CD4-positive, alpha-beta T cell treated with Interleukin-2 at 100 ng/mL for 4 hours (primary cell): ENCODE measurements around the gene STOML3.
"Not testable (repeated sequence)": the region's sequence is repeated elsewhere in the genome, so short reads cannot be mapped to it uniquely, and the experiment has no call there.

Experiments
- DNase-seq: peaks from one replicate; pipeline ENCODE4 v3.0.0-alpha.2; 2020; ENCODE audit warnings: low spot score

Gene STOML3

GRCh38 chr13:38990693-38991092, at the start of gene STOML3:
Gene STOML3, minus strand, starts transcription at chr13:38990831. Its CDS starts 110 bp downstream, at chr13:38990721.
- no peak for DNase-seq

- DNase-seq: no peak
Observed at GRCh38 chr13:39040206-39040605, 49.6 kb upstream of the STOML3 start.

- no peak for DNase-seq
Observed at GRCh38 chr13:39039041-39039440, 48.4 kb upstream of the STOML3 start.

GRCh38 chr13:39038569-39039030, 48.0 kb upstream of the STOML3 start:
- peak; percentile 49 for DNase-seq

GRCh38 chr13:39037880-39038568, 47.4 kb upstream of the STOML3 start, which contains the start of the genes NHLRC3 and PROSER1:
Gene NHLRC3, plus strand, starts transcription at chr13:39038456. Its CDS starts 184 bp downstream, at chr13:39038640.
Gene PROSER1, minus strand, starts transcription at chr13:39038089. Its CDS starts 847 bp downstream, at chr13:39037242.
- DNase-seq: peak; percentile 88

GRCh38 chr13:39037410-39037879, 46.8 kb upstream of the STOML3 start:
- DNase-seq: peak; percentile 33

- DNase-seq: peak; percentile 17
Observed at GRCh38 chr13:39036212-39036611, 45.6 kb upstream of the STOML3 start.

- DNase-seq: no peak
Observed at GRCh38 chr13:39035799-39036198, 45.2 kb upstream of the STOML3 start.

GRCh38 chr13:39035204-39035603, 44.6 kb upstream of the STOML3 start:
- DNase-seq: no peak

GRCh38 chr13:39034085-39034484, 43.5 kb upstream of the STOML3 start:
- no peak for DNase-seq

- no peak for DNase-seq
Observed at GRCh38 chr13:39032150-39032549, 41.5 kb upstream of the STOML3 start.

- no peak for DNase-seq
Observed at GRCh38 chr13:39025433-39025839, 34.8 kb upstream of the STOML3 start.

- no peak for DNase-seq
Observed at GRCh38 chr13:39023761-39024160, 33.1 kb upstream of the STOML3 start.

- DNase-seq: no peak
Observed at GRCh38 chr13:39023316-39023715, 32.7 kb upstream of the STOML3 start.

- DNase-seq: no peak
Observed at GRCh38 chr13:39020853-39021462, 30.3 kb upstream of the STOML3 start.

- peak; percentile 28 for DNase-seq
Observed at GRCh38 chr13:39016787-39017186, 26.2 kb upstream of the STOML3 start.

GRCh38 chr13:39016087-39016486, 25.5 kb upstream of the STOML3 start:
- DNase-seq: no peak

- no peak for DNase-seq
Observed at GRCh38 chr13:39013462-39013861, 22.8 kb upstream of the STOML3 start.

GRCh38 chr13:39012608-39013007, 22.0 kb upstream of the STOML3 start:
- no peak for DNase-seq

- DNase-seq: not testable (repeated sequence)
Observed at GRCh38 chr13:39006371-39007111, 15.9 kb upstream of the STOML3 start.

GRCh38 chr13:38998739-38999138, 8.1 kb upstream of the STOML3 start:
- no peak for DNase-seq

- no peak for DNase-seq
Observed at GRCh38 chr13:38993381-38993780, 2.8 kb upstream of the STOML3 start.

GRCh38 chr13:38981096-38981495, 9.5 kb downstream of the STOML3 start:
- no peak for DNase-seq
